Kidney (tissue), 14 donors: ENCODE results near the gene DNAAF1. TPM values are rescaled to one million over a fixed set of nuclear protein-coding genes. Genes with fewer than 3 reads are reported as not detected.
A peak's percentile ranks its signal among the peaks of the same experiment; 100 is the strongest.

Experiments
- DNase-seq, 5 donors: peaks; one replicate each; pipeline ENCODE4 v3.0.0-alpha.2; 2013 to 2020
- FAIRE-seq: peaks from 2 replicates; lab custom pipeline; 2012; peaks lifted over from hg19 to GRCh38; lab: Jason Lieb, UNC
- H3K27ac ChIP-seq, 2 donors: one replicate each; pipeline ENCODE4 v1.7.0; 2013; ENCODE audit warnings: low read depth in 2 of 2, low read length in 2 of 2, inconsistent platforms in 1 of 2
- H3K27me3 ChIP-seq: one replicate; pipeline ENCODE4 v1.7.1; 2013; ENCODE audit warnings: low read length, inconsistent platforms; ENCODE audit not compliant: control insufficient read depth, insufficient read depth
- H3K36me3 ChIP-seq, 3 donors: one replicate each; pipeline versions ENCODE4 v1.7.0 to v1.7.1; 2013; ENCODE audit warnings: low read length in 3 of 3, control low read depth in 1 of 3, inconsistent platforms in 1 of 3; ENCODE audit not compliant: insufficient read depth in 3 of 3, control insufficient read depth in 2 of 3
- H3K4me1 ChIP-seq, 3 donors: one replicate each; pipeline versions ENCODE4 v1.7.0 to v1.7.1; 2013; ENCODE audit warnings: low read length in 3 of 3, inconsistent platforms in 1 of 3, low read depth in 1 of 3; ENCODE audit not compliant: control insufficient read depth in 2 of 3, insufficient read depth in 2 of 3
- H3K4me3 ChIP-seq, 3 donors: one replicate each; pipeline versions ENCODE4 v1.7.0 to v1.8.1; 2013; ENCODE audit warnings: low read length in 3 of 3, control low read depth in 1 of 3, inconsistent platforms in 1 of 3
- H3K9ac ChIP-seq, 3 donors: one replicate each; pipeline versions ENCODE4 v1.7.0 to v1.7.1; 2013; ENCODE audit warnings: low read length in 3 of 3, control low read depth in 1 of 3, inconsistent platforms in 1 of 3
- H3K9me3 ChIP-seq, 3 donors: one replicate each; pipeline versions ENCODE4 v1.7.0 to v1.7.1; 2013; ENCODE audit warnings: low read length in 3 of 3, control low read depth in 1 of 3, inconsistent platforms in 1 of 3; ENCODE audit not compliant: control insufficient read depth in 2 of 3, insufficient read depth in 1 of 3
- CTCF ChIP-seq: IDR thresholded peaks from 3 replicates; pipeline ENCODE4 v1.5.1; 2012; ENCODE audit warnings: mild to moderate bottlenecking, moderate library complexity, borderline replicate concordance; ENCODE audit not compliant: insufficient read depth; ENCODE audit errors: extremely low read depth
- intact Hi-C: fragments of 100-400 bp; cut with DNase I; formaldehyde crosslinking; loops from one replicate; pipeline ENCODE4 v1.11.1; 2022
- polyA plus RNA-seq: library from polyadenylated mRNA; stranded (reverse); fragments of 350-450 nt; fragmentation: Illumina TruSeq; extraction: RNeasy Lipid Tissue Mini Kit (QIAGEN cat#74804); gene quantifications from one replicate; pipeline ENCODE4 v1.2.3, GENCODE V29; 2014; ENCODE audit warnings: low read depth, low replicate concordance; ENCODE audit not compliant: insufficient read depth
- total RNA-seq: library from RNA; stranded (reverse); fragmentation: NEBNext Ultra II Directional; extraction: Animal tissue kit (Norgen Biotek cat#: 25700); gene quantifications from one replicate; pipeline ENCODE4 v1.2.1, GENCODE V29; 2021
- donor health status: control.
- donor health status: control.
- donor health status: control.
- donor health status: control.
- donor health status: control.
- donor health status: DM: yes; HTN: yes; CAD: no.
- donor health status: Normal renal cell carcinoma (clear cell type).

DNAAF1 gene
- total and polyA plus RNA-seq, 2 donors from 2014 or later: 2.4 to 4.8 TPM

DNA sequence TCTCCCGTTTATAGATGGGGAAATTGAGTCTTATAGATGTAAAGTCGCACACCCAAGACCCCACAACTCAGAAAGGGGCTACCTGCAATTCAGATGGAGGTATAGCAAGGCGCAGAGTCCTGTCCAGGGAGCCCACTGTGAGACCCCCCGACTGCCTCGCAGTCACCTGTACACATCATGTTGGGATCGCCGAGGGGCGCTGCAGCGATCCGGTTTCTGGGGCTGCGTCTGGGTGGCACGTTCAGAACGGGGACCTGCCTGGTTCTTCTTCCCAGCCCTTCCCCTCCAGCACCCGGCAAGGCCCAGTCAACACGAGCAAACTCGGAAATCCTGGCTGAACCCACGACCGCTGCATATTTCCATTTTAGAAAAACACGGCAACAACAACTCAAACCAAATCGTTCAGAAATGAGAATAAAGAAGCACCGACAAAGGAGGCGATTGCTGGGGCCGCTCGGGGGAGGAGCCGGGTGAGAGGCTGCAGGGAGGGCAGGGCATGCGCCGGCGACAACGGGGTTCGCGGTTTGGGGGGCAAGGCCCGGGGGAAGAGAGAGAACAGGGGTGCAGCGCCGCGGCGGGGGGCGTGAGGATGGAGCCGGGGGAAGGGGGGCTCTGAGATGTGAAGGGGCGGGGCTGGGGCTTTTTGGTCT is 774 bp upstream of the DNAAF1 start:
- no peak for FAIRE-seq

DNA sequence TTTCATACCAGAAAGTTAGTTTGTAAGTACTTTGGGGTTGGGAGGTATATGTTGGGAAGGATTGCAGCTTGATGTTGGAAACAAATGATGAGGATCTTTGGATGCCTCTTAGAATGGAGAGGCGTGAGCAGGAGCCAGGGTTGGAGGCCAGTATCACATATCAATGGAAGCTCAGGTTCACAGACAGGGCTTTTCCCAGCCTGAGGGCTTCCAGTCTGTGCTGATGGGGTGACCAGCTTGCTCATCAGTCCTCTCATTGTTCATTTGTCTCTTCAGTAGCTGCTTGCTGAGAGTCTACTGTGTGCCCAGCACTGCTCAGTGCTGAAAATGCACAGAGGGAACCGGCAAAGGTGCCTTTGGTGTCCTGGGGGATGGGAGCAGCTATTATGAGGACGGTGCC is 5.8 kb downstream of the DNAAF1 start:
- FAIRE-seq (no peak), DNase-seq (no peak)
- Histone ChIP-seq H3K4me3 (no peak overlapping the region), H3K27me3 (no peaks in the 10 kb centered on the region), H3K9me3 (no peaks in the 10 kb centered on the region), H3K4me1 (no peaks in the 10 kb centered on the region), H3K36me3 (no peaks in the 10 kb centered on the region), H3K27ac (no peak overlapping the region), H3K9ac (no peak overlapping the region)
- no peak for TF ChIP-seq CTCF
- intact Hi-C loops: no loop called here

More for the DNA sequence above, 774 bp upstream of the DNAAF1 start:
- Histone ChIP-seq H3K9me3 (no peaks in the 10 kb centered on the region), H3K4me3 (peak overlapping the region; percentile 77 to 82 (median 82)), H3K27ac (peak overlapping the region; percentile 11 to 53), H3K27me3 (no peaks in the 10 kb centered on the region), H3K9ac (peak overlapping the region; percentile 45 to 70 (median 60)), H3K36me3 (no peaks in the 10 kb centered on the region), H3K4me1 (peaks cover 0 to 6% (median 0%) of the 10 kb centered on the region in 3 donors)
- peak in 4 of 5 donors; percentile 55 to 81 (median 66) for DNase-seq
- no peak for TF ChIP-seq CTCF
- intact Hi-C loops: no loop called here

- FAIRE-seq: no peak
- H3K9ac ChIP-seq: no peak overlapping the region
Observed at GRCh38 chr16:84153660-84154214, 8.6 kb downstream of the DNAAF1 start.

More at GRCh38 chr16:84153660-84154214, 8.6 kb downstream of the DNAAF1 start:
- intact Hi-C loops: no loop called here
- no peaks in the 10 kb centered on the region for H3K27me3 ChIP-seq
- no peak for TF ChIP-seq CTCF
- no peaks in the 10 kb centered on the region for H3K4me1 ChIP-seq
- H3K9me3 ChIP-seq: no peaks in the 10 kb centered on the region
- peak in 1 of 5 donors; percentile 50 for DNase-seq
- no peaks in the 10 kb centered on the region for H3K36me3 ChIP-seq
- no peak overlapping the region for H3K4me3 ChIP-seq
- no peak overlapping the region for H3K27ac ChIP-seq
